GOT3 (cell line): ENCODE data around the gene TPCN1.
"Not testable (repeated sequence)": the region's sequence is repeated elsewhere in the genome, so short reads cannot be mapped to it uniquely, and the experiment has no call there.

Source experiments
- DNase-seq: peaks from one replicate; lab custom pipeline; 2025; ENCODE audit warnings: mixed read lengths; lab: John Stamatoyannopoulos, UW

Gene TPCN1

GRCh38 chr12:113196990-113197389 is 24.3 kb upstream of the TPCN1 start:
- DNase-seq = peak; percentile 16

GRCh38 chr12:113197518-113198077 is 23.7 kb upstream of the TPCN1 start:
- DNase-seq = no peak

- no peak for DNase-seq
These were observed 23.0 kb upstream of the TPCN1 start for GRCh38 chr12:113198296-113198695.

GRCh38 chr12:113200021-113200797 is 21.1 kb upstream of the TPCN1 start:
- no peak for DNase-seq

- DNase-seq = no peak
These were observed 19.8 kb upstream of the TPCN1 start for GRCh38 chr12:113201187-113202177.

- DNase-seq = no peak
These were observed 18.8 kb upstream of the TPCN1 start for GRCh38 chr12:113202300-113203075.

- DNase-seq = no peak
These were observed 17.2 kb upstream of the TPCN1 start for GRCh38 chr12:113203852-113204760.

GRCh38 chr12:113204804-113205203 is 16.5 kb upstream of the TPCN1 start:
- DNase-seq = no peak

- DNase-seq = not testable (repeated sequence)
These were observed 14.5 kb upstream of the TPCN1 start for GRCh38 chr12:113206802-113207201.

GRCh38 chr12:113207613-113208040 is 13.6 kb upstream of the TPCN1 start:
- no peak for DNase-seq

GRCh38 chr12:113208041-113208934 is 13.0 kb upstream of the TPCN1 start:
- DNase-seq = no peak

- no peak for DNase-seq
These were observed 10.1 kb upstream of the TPCN1 start for GRCh38 chr12:113211160-113211559.

GRCh38 chr12:113214895-113215400 is 6.3 kb upstream of the TPCN1 start:
- DNase-seq = peak; percentile 74

GRCh38 chr12:113216027-113216426 is 5.2 kb upstream of the TPCN1 start:
- no peak for DNase-seq

GRCh38 chr12:113220593-113221180 is 577 bp upstream of the TPCN1 start:
- DNase-seq = no peak

- no peak for DNase-seq
These were observed 899 bp downstream of the TPCN1 start for GRCh38 chr12:113221997-113222729.

GRCh38 chr12:113222730-113223531 is 1.7 kb downstream of the TPCN1 start:
- no peak for DNase-seq
